ENCODE data around the gene NTRK3. TPM values are rescaled to one million over a fixed set of nuclear protein-coding genes. Genes with fewer than 3 reads are reported as not detected.

NTRK3 gene
- total and polyA plus RNA-seq, 2 of the 8 experiments (the other 6 are each of a cell fraction or from before 2014, with no cell fraction given) = 4.5 to 6.8 TPM

GRCh38 chr15:88032787-88033186, 223.8 kb downstream of the NTRK3 start:
- Histone ChIP-seq H2BK5ac (ENCODE audit: low read depth, low read length) (0 out of 2 replicates have a peak overlapping the region, but pooled peaks have one; percentile 57), H3K18ac (ENCODE audit: extremely low read depth, low read length) (no peak overlapping the region), H3K36me3 (ENCODE audit: control insufficient read depth in 2 of 4, insufficient read depth in 4 of 4, low read length in 3 of 4) (no peaks in the 10 kb centered on the region), H3K4me2 (ENCODE audit: insufficient read depth in 1 of 2, low read depth in 2 of 2, low read length in 2 of 2) (no peak overlapping the region), H3K9ac (replicated peaks in 1 of 4; ENCODE audit: extremely low read depth in 1 of 4, low read depth in 3 of 4, low read length in 3 of 4) (no peak overlapping the region), H4K8ac (ENCODE audit: extremely low read depth, insufficient read depth, low read length) (no peak overlapping the region), H4K5ac (ENCODE audit: insufficient read length, low read depth, low read length) (no peak overlapping the region), H2AK5ac (ENCODE audit: low read depth, low read length) (no peak overlapping the region), H3K79me2 (ENCODE audit: control insufficient read depth in 1 of 2, insufficient read depth in 2 of 2, low read length in 2 of 2) (no peaks in the 10 kb centered on the region), H2BK120ac (replicated peaks; ENCODE audit: low read depth, low read length) (peak overlapping the region; percentile 44), H3K79me1 (ENCODE audit: low read depth, low read length) (no peaks in the 10 kb centered on the region), H2AFZ (ENCODE audit: low read length) (no peak overlapping the region), H3K27me3 (replicated peaks in 1 of 4; ENCODE audit: control insufficient read depth in 3 of 4, extremely low read depth in 1 of 4, insufficient read depth in 3 of 4, low read length in 3 of 4) (no peaks in the 10 kb centered on the region), H2BK12ac (ENCODE audit: low read depth, low read length) (peak overlapping the region; percentile 95), H2BK20ac (ENCODE audit: low read length) (peak overlapping the region; percentile 73; the same call in 1 of the 2 replicates), H3K4me3 (ENCODE audit: extremely low read depth in 1 of 4, insufficient read depth in 2 of 4, low read depth in 3 of 4, low read length in 4 of 4) (no peak overlapping the region), H3K56ac (replicated peaks; ENCODE audit: insufficient read length, low read depth, low read length) (no peak overlapping the region), H3K27ac (ENCODE audit: low read depth, low read length) (no peak overlapping the region), H2BK15ac (ENCODE audit: low read length) (peak overlapping the region; percentile 83; the same call in 1 of the 2 replicates), H3K4ac (replicated peaks; ENCODE audit: insufficient read length, low read depth, low read length) (peak overlapping the region; percentile 25), H3K9me3 (ENCODE audit: insufficient read depth in 2 of 2, low read depth in 1 of 2, low read length in 1 of 2) (no peaks in the 10 kb centered on the region), H3K23ac (ENCODE audit: insufficient read length) (no peak overlapping the region), H3K23me2 (ENCODE audit: low read depth, low read length) (no peaks in the 10 kb centered on the region), H4K20me1 (replicated peaks in 1 of 2; ENCODE audit: control insufficient read depth in 1 of 2, insufficient read depth in 2 of 2, low read length in 2 of 2) (no peaks in the 10 kb centered on the region), H3K14ac (ENCODE audit: insufficient read length) (no peak overlapping the region), H4K91ac (replicated peaks; ENCODE audit: insufficient read length, low read length) (peak overlapping the region; percentile 32), H3K4me1 (replicated peaks in 1 of 4; ENCODE audit: control insufficient read depth in 3 of 4, insufficient read depth in 4 of 4, low read length in 3 of 4) (peaks cover 10 to 23% (median 14%) of the 10 kb centered on the region in 4 experiments)
- POLR2A ChIA-PET (ENCODE audit: partially characterized antibody) = no interaction called here
- CTCF ChIA-PET (ENCODE audit: partially characterized antibody) = interaction anchor here (0.8 kb wide), 1 partner anchor 15 kb away, joined by 3 read pairs; no protein-coding TSS in a partner anchor
- DNase-seq (ENCODE audit: low read depth in 1 of 2, low spot score in 2 of 2) = no peak
- WGBS, 2 experiments (ENCODE audit: extremely low coverage in 1 of 2, insufficient coverage in 1 of 2, insufficient read length in 1 of 2, insufficient replicate concordance in 2 of 2, low coverage in 1 of 2, low lambda C conversion rate in 2 of 2, missing lambda C conversion rate in 1 of 2) = 95% methylated on average over 13 of the region's 13 CpGs; no CpG with 5 or more reads in 1 of the 2 experiments
- FAIRE-seq = no peak
- no peak for TF ChIP-seq BACH1 (IDR thresholded peaks at IDR 0.05; ENCODE audit: low read length)
- TF ChIP-seq YY1 (IDR thresholded peaks at IDR 0.05; ENCODE audit: low read depth, low read length) = no peak
- no peak for TF ChIP-seq SUZ12 (IDR thresholded peaks at IDR 0.05; ENCODE audit: low read length)
- no peak for TF ChIP-seq POLR2AphosphoS5 (IDR thresholded peaks at IDR 0.05; ENCODE audit: low read depth, low read length)
- TF ChIP-seq JUND (IDR thresholded peaks at IDR 0.05; ENCODE audit: low read length) = no peak
- no peak for TF ChIP-seq NRF1 (IDR thresholded peaks at IDR 0.05; ENCODE audit: low read depth, low read length)
- TF ChIP-seq CBX8 (IDR thresholded peaks at IDR 0.05; ENCODE audit: borderline replicate concordance, low read depth, low read length) = no peak
- no peak for TF ChIP-seq FOSL1 (IDR thresholded peaks at IDR 0.05; ENCODE audit: insufficient read depth, low read depth, low read length)
- TF ChIP-seq SAP30 (IDR thresholded peaks at IDR 0.05; ENCODE audit: insufficient read depth, insufficient replicate concordance, low read length) = no peak
